Measurements from ENCODE around the gene GNAI3.

Gene GNAI3

GRCh38 chr1:109503935-109504334 is 44.5 kb upstream of the GNAI3 start:
- Histone ChIP-seq H4K20me1 (ENCODE audit: control insufficient read depth, insufficient read depth, low read depth, low read length) (no peaks in the 10 kb centered on the region), H3K4me3 (ENCODE audit: low read length) (no peak overlapping the region), H3F3A (ENCODE audit: control insufficient read depth, insufficient read depth) (no peaks in the 10 kb centered on the region), H3K4me1 (ENCODE audit: control insufficient read depth, low read length) (no peaks in the 10 kb centered on the region), H3K36me3 (ENCODE audit: control insufficient read depth, low read length) (peaks cover 6% of the 10 kb centered on the region; the same call in 1 of the 2 replicates), H3K79me2 (ENCODE audit: control insufficient read depth, low read length) (no peaks in the 10 kb centered on the region), H3K9me2 (replicated peaks; ENCODE audit: control insufficient read depth, low read length) (no peaks in the 10 kb centered on the region), H3K27ac (ENCODE audit: low read depth, low read length) (no peak overlapping the region), H3K4me2 (ENCODE audit: low read length) (no peak overlapping the region), H3K27me3 (ENCODE audit: control insufficient read depth, low read length) (peaks cover 13% of the 10 kb centered on the region), H3K9me3 (ENCODE audit: control insufficient read depth, insufficient read depth, low read length) (no peaks in the 10 kb centered on the region)
- TF ChIP-seq EZH2phosphoT487 (IDR thresholded peaks at IDR 0.05; ENCODE audit: borderline replicate concordance, low read length) (no peak), CTCF (IDR thresholded peaks at IDR 0.05; ENCODE audit: low read depth, low read length, poor library complexity, severe bottlenecking) (no peak)

GRCh38 chr1:109504974-109505373 is 43.4 kb upstream of the GNAI3 start:
- H3K79me2 ChIP-seq (ENCODE audit: control insufficient read depth, low read length): no peaks in the 10 kb centered on the region
- H3K4me1 ChIP-seq (ENCODE audit: control insufficient read depth, low read length): peaks cover 3% of the 10 kb centered on the region
- no peak overlapping the region for H3K4me2 ChIP-seq (ENCODE audit: low read length)
- H3F3A ChIP-seq (ENCODE audit: control insufficient read depth, insufficient read depth): no peaks in the 10 kb centered on the region
- H3K9me3 ChIP-seq (ENCODE audit: control insufficient read depth, insufficient read depth, low read length): no peaks in the 10 kb centered on the region
- no peaks in the 10 kb centered on the region for H3K9me2 ChIP-seq (replicated peaks; ENCODE audit: control insufficient read depth, low read length)
- H3K4me3 ChIP-seq (ENCODE audit: low read length): no peak overlapping the region
- no peak overlapping the region for H3K27ac ChIP-seq (ENCODE audit: low read depth, low read length)
- H3K36me3 ChIP-seq (ENCODE audit: control insufficient read depth, low read length): peaks cover 6% of the 10 kb centered on the region; the same call in 1 of the 2 replicates
- H3K27me3 ChIP-seq (ENCODE audit: control insufficient read depth, low read length): peaks cover 19% of the 10 kb centered on the region
- TF ChIP-seq EZH2phosphoT487 (IDR thresholded peaks at IDR 0.05; ENCODE audit: borderline replicate concordance, low read length): no peak
- no peak for TF ChIP-seq CTCF (IDR thresholded peaks at IDR 0.05; ENCODE audit: low read depth, low read length, poor library complexity, severe bottlenecking)
- no peaks in the 10 kb centered on the region for H4K20me1 ChIP-seq (ENCODE audit: control insufficient read depth, insufficient read depth, low read depth, low read length)

GRCh38 chr1:109508001-109508872 is 40.2 kb upstream of the GNAI3 start:
- H3K4me1 ChIP-seq (ENCODE audit: control insufficient read depth, low read length): peaks cover 6% of the 10 kb centered on the region
- TF ChIP-seq EZH2phosphoT487 (IDR thresholded peaks at IDR 0.05; ENCODE audit: borderline replicate concordance, low read length): no peak
- TF ChIP-seq CTCF (IDR thresholded peaks at IDR 0.05; ENCODE audit: low read depth, low read length, poor library complexity, severe bottlenecking): no peak
- H3K79me2 ChIP-seq (ENCODE audit: control insufficient read depth, low read length): no peaks in the 10 kb centered on the region
- no peaks in the 10 kb centered on the region for H3K36me3 ChIP-seq (ENCODE audit: control insufficient read depth, low read length)
- no peak overlapping the region for H3K4me2 ChIP-seq (ENCODE audit: low read length)
- no peak overlapping the region for H3K4me3 ChIP-seq (ENCODE audit: low read length)
- no peaks in the 10 kb centered on the region for H3K9me2 ChIP-seq (replicated peaks; ENCODE audit: control insufficient read depth, low read length)
- no peaks in the 10 kb centered on the region for H3K9me3 ChIP-seq (ENCODE audit: control insufficient read depth, insufficient read depth, low read length)
- no peaks in the 10 kb centered on the region for H4K20me1 ChIP-seq (ENCODE audit: control insufficient read depth, insufficient read depth, low read depth, low read length)
- no peak overlapping the region for H3K27ac ChIP-seq (ENCODE audit: low read depth, low read length)
- peaks cover 34% of the 10 kb centered on the region for H3K27me3 ChIP-seq (ENCODE audit: control insufficient read depth, low read length)
- H3F3A ChIP-seq (ENCODE audit: control insufficient read depth, insufficient read depth): no peaks in the 10 kb centered on the region
